Measurements from ENCODE around the gene DPEP1. TPM values are rescaled to one million over a fixed set of nuclear protein-coding genes. Genes with fewer than 3 reads are reported as not detected.
A peak's percentile ranks its signal among the peaks of the same experiment; 100 is the strongest.

Gene DPEP1
- total RNA-seq, 2 donors from 2014 or later: 0.88 to 3.2 TPM

GRCh38 chr16:89615176-89615575 lies 1.7 kb downstream of the DPEP1 start:
- H3K9me3 Mint-ChIP-seq: peaks cover 2% of the 10 kb centered on the region
- no peak for TF ChIP-seq CTCF (conservative IDR thresholded peaks at IDR 0.05)
- Histone ChIP-seq H3K9me3 (ENCODE audit: control insufficient read depth, low read length) (no peaks in the 10 kb centered on the region), H3K27ac (ENCODE audit: low read depth, low read length) (no peak overlapping the region), H3K27me3 (ENCODE audit: control insufficient read depth, insufficient read depth, low read length, poor library complexity, severe bottlenecking) (no peaks in the 10 kb centered on the region), H3K4me1 (ENCODE audit: control insufficient read depth, insufficient read depth, low read length) (peaks cover 7% of the 10 kb centered on the region), H3K4me3 (ENCODE audit: low read length) (no peak overlapping the region), H3K9ac (ENCODE audit: extremely low read depth, low read length, poor library complexity, severe bottlenecking) (no peak overlapping the region), H3K36me3 (ENCODE audit: control insufficient read depth, insufficient read depth, low read length) (no peaks in the 10 kb centered on the region)
- no peak for DNase-seq
- peaks cover 10% of the 10 kb centered on the region for H3K4me1 Mint-ChIP-seq
- 87 to 94% methylated on average over 6 to 13 of the region's 13 CpGs for WGBS, 2 experiments (ENCODE audit: insufficient coverage in 1 of 2, insufficient read length in 1 of 2)
- H3K27me3 Mint-ChIP-seq (ENCODE audit: insufficient read depth): no peaks in the 10 kb centered on the region
- H3K36me3 Mint-ChIP-seq (ENCODE audit: low read depth): no peaks in the 10 kb centered on the region
- H3K4me3 Mint-ChIP-seq: no peak overlapping the region
- H3K27ac Mint-ChIP-seq: no peak overlapping the region

GRCh38 chr16:89615596-89616090 lies 2.2 kb downstream of the DPEP1 start:
- no peak overlapping the region for H3K4me3 Mint-ChIP-seq
- no peaks in the 10 kb centered on the region for H3K27me3 Mint-ChIP-seq (ENCODE audit: insufficient read depth)
- Histone ChIP-seq H3K27ac (ENCODE audit: low read depth, low read length) (no peak overlapping the region), H3K9ac (ENCODE audit: extremely low read depth, low read length, poor library complexity, severe bottlenecking) (no peak overlapping the region), H3K9me3 (ENCODE audit: control insufficient read depth, low read length) (no peaks in the 10 kb centered on the region), H3K4me3 (ENCODE audit: low read length) (no peak overlapping the region), H3K27me3 (ENCODE audit: control insufficient read depth, insufficient read depth, low read length, poor library complexity, severe bottlenecking) (no peaks in the 10 kb centered on the region), H3K36me3 (ENCODE audit: control insufficient read depth, insufficient read depth, low read length) (no peaks in the 10 kb centered on the region), H3K4me1 (ENCODE audit: control insufficient read depth, insufficient read depth, low read length) (peaks cover 7% of the 10 kb centered on the region)
- peaks cover 10% of the 10 kb centered on the region for H3K4me1 Mint-ChIP-seq
- peak; percentile 88 for DNase-seq
- TF ChIP-seq CTCF (conservative IDR thresholded peaks at IDR 0.05): peak; percentile 93
- WGBS, 2 experiments (ENCODE audit: insufficient coverage in 1 of 2, insufficient read length in 1 of 2): 63 to 69% methylated on average over 9 to 17 of the region's 17 CpGs
- H3K36me3 Mint-ChIP-seq (ENCODE audit: low read depth): no peaks in the 10 kb centered on the region
- peaks cover 2% of the 10 kb centered on the region for H3K9me3 Mint-ChIP-seq
- no peak overlapping the region for H3K27ac Mint-ChIP-seq

GRCh38 chr16:89616623-89617022 lies 3.2 kb downstream of the DPEP1 start:
- Mint-ChIP-seq H3K4me1 (peaks cover 6% of the 10 kb centered on the region), H3K27ac (no peak overlapping the region), H3K4me3 (no peak overlapping the region), H3K9me3 (peaks cover 2% of the 10 kb centered on the region), H3K27me3 (ENCODE audit: insufficient read depth) (no peaks in the 10 kb centered on the region), H3K36me3 (ENCODE audit: low read depth) (no peaks in the 10 kb centered on the region)
- Histone ChIP-seq H3K27ac (ENCODE audit: low read depth, low read length) (no peak overlapping the region), H3K27me3 (ENCODE audit: control insufficient read depth, insufficient read depth, low read length, poor library complexity, severe bottlenecking) (no peaks in the 10 kb centered on the region), H3K4me1 (ENCODE audit: control insufficient read depth, insufficient read depth, low read length) (peaks cover 7% of the 10 kb centered on the region), H3K9ac (ENCODE audit: extremely low read depth, low read length, poor library complexity, severe bottlenecking) (no peak overlapping the region), H3K9me3 (ENCODE audit: control insufficient read depth, low read length) (no peaks in the 10 kb centered on the region), H3K36me3 (ENCODE audit: control insufficient read depth, insufficient read depth, low read length) (no peaks in the 10 kb centered on the region), H3K4me3 (ENCODE audit: low read length) (no peak overlapping the region)
- 95 to 96% methylated on average over 19 to 20 of the region's 20 CpGs for WGBS, 2 experiments (ENCODE audit: insufficient coverage in 1 of 2, insufficient read length in 1 of 2)
- no peak for DNase-seq
- no peak for TF ChIP-seq CTCF (conservative IDR thresholded peaks at IDR 0.05)
